ENCODE results near the gene IGIP. TPM values are rescaled to one million over a fixed set of nuclear protein-coding genes. Genes with fewer than 3 reads are reported as not detected.

The IGIP gene
- total and polyA plus RNA-seq, 2 of the 8 experiments (the other 6 are each of a cell fraction or from before 2014, with no cell fraction given): 0.32 to 0.69 TPM

DNA sequence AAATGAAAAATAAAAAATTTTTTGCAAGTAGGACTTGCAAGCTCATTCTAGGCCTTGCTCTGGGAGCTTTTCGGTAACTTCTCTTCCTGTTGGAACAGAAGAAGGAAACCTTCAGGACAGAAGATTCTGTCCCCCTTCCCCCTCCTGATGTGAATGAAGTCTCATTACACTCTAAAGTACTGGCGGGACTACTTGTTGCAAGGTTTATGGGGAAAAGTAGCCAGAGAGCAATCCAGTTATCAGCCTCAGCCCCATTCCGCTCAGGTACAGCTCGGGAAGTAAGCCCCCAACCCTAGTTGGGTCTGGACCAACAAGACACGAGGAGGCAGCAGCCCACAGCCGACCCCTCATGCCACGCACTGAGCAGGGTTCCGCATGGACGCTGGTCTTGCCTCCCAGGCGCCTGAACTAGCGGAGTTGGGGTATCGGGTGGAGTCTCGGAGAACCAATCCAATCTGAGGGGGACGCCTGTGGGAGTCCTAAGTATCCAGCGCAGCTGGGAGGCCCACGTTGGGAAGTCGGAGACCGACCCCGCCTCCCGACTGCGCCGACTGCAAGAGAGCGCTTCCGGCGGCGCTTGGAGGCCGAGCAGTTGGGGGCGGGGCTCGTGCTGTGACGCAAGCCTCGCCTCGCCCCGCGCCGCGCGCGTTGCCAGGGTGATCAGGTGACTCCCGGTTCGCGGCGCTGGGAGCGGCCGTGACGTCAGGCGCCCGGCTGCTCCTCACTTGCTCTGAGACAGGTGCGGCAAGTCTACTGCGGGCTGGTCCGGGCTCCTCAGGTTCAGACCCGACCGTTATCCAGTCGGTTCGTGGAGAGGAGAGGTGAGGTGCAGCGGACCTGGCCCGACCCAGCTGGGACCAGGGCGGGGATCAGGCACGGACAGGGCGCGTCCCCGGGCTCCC is 49.0 kb downstream of the IGIP start, which contains the start of gene CYSTM1:
Gene CYSTM1, plus strand, starts transcription at position 724 of the 902 bp plus-strand sequence. CDS start 19,278 bp downstream, outside the sequence.
- peak within 1 kb of the TSS; percentile 77 for H3K27ac ChIP-seq (ENCODE audit: low read depth, low read length)
- H3K79me2 ChIP-seq (ENCODE audit: control insufficient read depth in 1 of 2, insufficient read depth in 2 of 2, low read length in 2 of 2): no peaks in the 10 kb centered on the region
- DNase-seq (ENCODE audit: low read depth in 1 of 2, low spot score in 2 of 2): peak; percentile 94 to 98
- FAIRE-seq: no peak
- peak within 1 kb of the TSS; percentile 73; the same call in 1 of the 2 replicates for H2BK5ac ChIP-seq (ENCODE audit: low read depth, low read length)
- H3K4me3 ChIP-seq (ENCODE audit: extremely low read depth in 1 of 4, insufficient read depth in 2 of 4, low read depth in 3 of 4, low read length in 4 of 4): peak within 1 kb of the TSS; percentile 60 to 93 (median 80)
- no peak within 1 kb of the TSS for H3K14ac ChIP-seq (ENCODE audit: insufficient read length)
- peak within 1 kb of the TSS; percentile 69 for H4K5ac ChIP-seq (ENCODE audit: insufficient read length, low read depth, low read length)
- H2AK5ac ChIP-seq (ENCODE audit: low read depth, low read length): no peak within 1 kb of the TSS
- no peaks in the 10 kb centered on the region for H3K27me3 ChIP-seq (replicated peaks in 1 of 4; ENCODE audit: control insufficient read depth in 3 of 4, extremely low read depth in 1 of 4, insufficient read depth in 3 of 4, low read length in 3 of 4)
- POLR2A ChIA-PET (ENCODE audit: partially characterized antibody): interaction anchor here (0.9 to 1.5 kb wide), 7 partner anchors 22 to 192 kb away, joined by 3 to 4 read pairs (median 4); no protein-coding TSS in a partner anchor
- H3K9ac ChIP-seq (replicated peaks in 1 of 4; ENCODE audit: extremely low read depth in 1 of 4, low read depth in 3 of 4, low read length in 3 of 4): peak within 1 kb of the TSS; percentile 40 to 86 (median 56)
- peak within 1 kb of the TSS; percentile 85 for H3K18ac ChIP-seq (ENCODE audit: extremely low read depth, low read length)
- WGBS, 2 experiments (ENCODE audit: extremely low coverage in 1 of 2, insufficient coverage in 1 of 2, insufficient read length in 1 of 2, insufficient replicate concordance in 2 of 2, low coverage in 1 of 2, low lambda C conversion rate in 2 of 2, missing lambda C conversion rate in 1 of 2): 5% methylated on average over 49 of the region's 61 CpGs; no CpG with 5 or more reads in 1 of the 2 experiments
- no peaks in the 10 kb centered on the region for H3K79me1 ChIP-seq (ENCODE audit: low read depth, low read length)
- no peaks in the 10 kb centered on the region for H3K36me3 ChIP-seq (ENCODE audit: control insufficient read depth in 2 of 4, insufficient read depth in 4 of 4, low read length in 3 of 4)
- H3K4me2 ChIP-seq (ENCODE audit: insufficient read depth in 1 of 2, low read depth in 2 of 2, low read length in 2 of 2): peak within 1 kb of the TSS; percentile 71 to 96
- H4K20me1 ChIP-seq (replicated peaks in 1 of 2; ENCODE audit: control insufficient read depth in 1 of 2, insufficient read depth in 2 of 2, low read length in 2 of 2): no peaks in the 10 kb centered on the region
- no peaks in the 10 kb centered on the region for H3K9me3 ChIP-seq (ENCODE audit: insufficient read depth in 2 of 2, low read depth in 1 of 2, low read length in 1 of 2)
- peaks cover 0 to 4% (median 1%) of the 10 kb centered on the region in 4 experiments; a peak in 4 of 7 replicates for H3K4me1 ChIP-seq (replicated peaks in 1 of 4; ENCODE audit: control insufficient read depth in 3 of 4, insufficient read depth in 4 of 4, low read length in 3 of 4)
- H3K4ac ChIP-seq (replicated peaks; ENCODE audit: insufficient read length, low read depth, low read length): peak within 1 kb of the TSS; percentile 5
- no peak within 1 kb of the TSS for H2BK120ac ChIP-seq (replicated peaks; ENCODE audit: low read depth, low read length)
- CTCF ChIA-PET (ENCODE audit: partially characterized antibody): interaction anchor here (0.7 to 1.5 kb wide), 5 partner anchors 17 to 130 kb away, joined by 3 to 7 read pairs (median 4); no protein-coding TSS in a partner anchor
- peak within 1 kb of the TSS; percentile 96 for H2AFZ ChIP-seq (ENCODE audit: low read length)
- H2BK12ac ChIP-seq (ENCODE audit: low read depth, low read length): peak within 1 kb of the TSS; percentile 68; the same call in 1 of the 2 replicates
- peaks cover 7% of the 10 kb centered on the region; the same call in 1 of the 2 replicates for H3K23me2 ChIP-seq (ENCODE audit: low read depth, low read length)
- H3K23ac ChIP-seq (ENCODE audit: insufficient read length): no peak within 1 kb of the TSS
- H2BK20ac ChIP-seq (ENCODE audit: low read length): peak within 1 kb of the TSS; percentile 72; the same call in 1 of the 2 replicates
- peak within 1 kb of the TSS; percentile 85 for H4K8ac ChIP-seq (ENCODE audit: extremely low read depth, insufficient read depth, low read length)
- peak within 1 kb of the TSS; percentile 5 for H3K56ac ChIP-seq (replicated peaks; ENCODE audit: insufficient read length, low read depth, low read length)
- H2BK15ac ChIP-seq (ENCODE audit: low read length): peak within 1 kb of the TSS; percentile 90; the same call in 1 of the 2 replicates
- peak within 1 kb of the TSS; percentile 88 for H4K91ac ChIP-seq (replicated peaks; ENCODE audit: insufficient read length, low read length)
- peak; percentile 17; the same call in 1 of the 2 replicates for TF ChIP-seq NRF1 (IDR thresholded peaks at IDR 0.05; ENCODE audit: low read depth, low read length)
- no peak for TF ChIP-seq YY1 (IDR thresholded peaks at IDR 0.05; ENCODE audit: low read depth, low read length)
- peak; percentile 51; the same call in 1 of the 2 replicates for TF ChIP-seq ATF3 (IDR thresholded peaks at IDR 0.05; ENCODE audit: insufficient read depth, low read depth, low read length)
- TF ChIP-seq FOSL1 (IDR thresholded peaks at IDR 0.05; ENCODE audit: insufficient read depth, low read depth, low read length): no peak
- TF ChIP-seq GABPA (IDR thresholded peaks at IDR 0.05; ENCODE audit: borderline replicate concordance, insufficient read depth, low read length): no peak
- TF ChIP-seq TCF12 (IDR thresholded peaks at IDR 0.05; ENCODE audit: low read depth, low read length): 0 out of 2 replicates have a peak, but pooled peaks have one; percentile 38
- no peak for TF ChIP-seq CHD2 (IDR thresholded peaks at IDR 0.05; ENCODE audit: low read length)
- TF ChIP-seq BACH1 (IDR thresholded peaks at IDR 0.05; ENCODE audit: low read length): 0 out of 2 replicates have a peak, but pooled peaks have one; percentile 14
- TF ChIP-seq TBP (IDR thresholded peaks at IDR 0.05; ENCODE audit: low read depth, low read length): peak; percentile 73
- peak; percentile 16; the same call in 1 of the 2 replicates for TF ChIP-seq SP1 (IDR thresholded peaks at IDR 0.05; ENCODE audit: low read depth, low read length)
- no peak for TF ChIP-seq BRCA1 (IDR thresholded peaks at IDR 0.05; ENCODE audit: low read depth, low read length)

All from H1 (cell line).